LHCN-M2 (cell line): ENCODE data around the gene KCNJ16. TPM values are rescaled to one million over a fixed set of nuclear protein-coding genes. Genes with fewer than 3 reads are reported as not detected.
A peak's percentile ranks its signal among the peaks of the same experiment; 100 is the strongest.

Experiments used
- DNase-seq: peaks from one replicate; pipeline ENCODE4 v3.0.0-alpha.2; 2012; ENCODE audit warnings: low read depth
- total RNA-seq: library from RNA; depleted of rRNA; stranded (reverse); fragments of >200 nt; gene quantifications from 2 replicates; pipeline ENCODE4 v1.2.3, GENCODE V29; 2014; rRNA removed

The KCNJ16 gene
- total RNA-seq, 1 experiment from 2014 or later = not detected

GRCh38 chr17:70169709-70170597 is 94.9 kb downstream of the KCNJ16 start:
- DNase-seq = peak; percentile 78

DNA sequence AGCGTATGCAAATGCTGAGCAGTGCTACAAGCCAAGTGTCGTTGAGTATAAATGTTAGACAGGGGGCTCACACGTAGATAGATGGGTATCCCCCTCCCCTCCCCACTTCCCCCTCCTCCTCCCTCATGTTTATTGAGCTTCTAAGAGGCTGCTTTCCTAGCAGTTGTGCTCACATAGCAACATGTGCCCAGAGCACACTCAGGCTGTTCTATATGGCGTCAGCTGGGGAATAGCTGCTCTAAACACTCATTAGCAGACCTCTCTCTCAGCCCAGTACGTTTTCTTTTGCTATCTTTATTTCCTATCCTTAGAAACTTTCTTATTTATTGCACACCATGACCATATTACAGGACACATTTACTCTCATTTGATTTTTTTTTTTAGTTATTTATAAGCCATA is 96.1 kb downstream of the KCNJ16 start:
- no peak for DNase-seq

DNA sequence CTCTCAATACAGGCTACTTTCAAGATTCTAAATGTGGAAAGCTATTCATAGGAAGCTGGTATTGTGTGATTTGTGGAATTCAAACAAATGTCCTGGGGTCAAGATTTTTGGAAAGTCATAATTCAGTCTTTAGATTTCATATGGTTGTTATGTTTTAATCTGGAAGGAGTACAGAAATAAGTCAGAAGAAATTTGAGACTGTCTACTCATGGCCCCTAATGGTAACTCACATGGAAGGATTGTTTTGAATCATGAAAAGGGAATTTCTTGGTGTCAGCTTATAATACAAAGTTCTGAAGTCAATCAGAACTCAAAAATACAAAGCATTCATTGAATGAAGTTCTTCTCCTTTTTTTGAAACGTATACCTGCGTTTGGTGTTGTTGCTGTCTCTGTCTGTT is 97.4 kb downstream of the KCNJ16 start:
- DNase-seq = peak; percentile 26

DNA sequence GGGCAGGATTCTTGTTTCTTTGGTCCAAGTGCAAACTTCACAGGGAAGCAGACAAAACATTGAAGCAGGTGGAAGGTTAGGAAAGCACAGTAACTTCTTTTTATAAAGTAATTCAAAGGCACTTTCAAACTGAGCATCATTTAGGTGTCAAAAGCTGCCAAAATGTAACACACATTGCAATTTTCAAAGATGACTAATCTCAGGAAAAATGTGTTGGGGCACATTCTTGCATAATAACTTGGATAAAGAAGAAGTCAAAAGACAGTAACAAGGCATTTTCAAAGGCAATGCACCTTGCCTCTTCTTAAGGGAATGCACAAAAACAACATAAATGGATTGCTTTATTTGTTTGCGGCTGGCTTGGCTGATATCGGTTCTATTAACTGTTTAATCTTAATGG is 97.9 kb downstream of the KCNJ16 start:
- peak; percentile 44 for DNase-seq

GRCh38 chr17:70173681-70174080 is 98.7 kb downstream of the KCNJ16 start:
- DNase-seq = no peak

DNA sequence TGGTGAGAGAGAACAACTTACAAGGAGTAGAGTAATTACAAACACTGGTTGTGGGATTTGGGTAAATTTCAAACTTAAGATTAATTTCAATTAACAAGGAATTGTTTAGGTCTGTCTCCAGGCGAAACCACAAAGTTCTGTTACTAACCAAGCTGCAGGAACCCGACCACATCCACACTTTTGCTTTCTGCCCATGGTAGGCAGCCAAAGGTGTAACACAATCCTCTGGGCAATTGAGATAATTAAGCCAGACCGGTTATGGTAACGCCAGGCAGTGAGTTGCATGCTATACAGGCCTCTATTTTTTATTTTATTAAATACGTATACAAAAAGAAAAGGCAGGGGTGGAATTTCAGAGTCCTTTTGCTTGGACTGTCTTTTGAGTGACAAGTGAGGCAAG is 106.4 kb downstream of the KCNJ16 start:
- peak; percentile 8 for DNase-seq

DNA sequence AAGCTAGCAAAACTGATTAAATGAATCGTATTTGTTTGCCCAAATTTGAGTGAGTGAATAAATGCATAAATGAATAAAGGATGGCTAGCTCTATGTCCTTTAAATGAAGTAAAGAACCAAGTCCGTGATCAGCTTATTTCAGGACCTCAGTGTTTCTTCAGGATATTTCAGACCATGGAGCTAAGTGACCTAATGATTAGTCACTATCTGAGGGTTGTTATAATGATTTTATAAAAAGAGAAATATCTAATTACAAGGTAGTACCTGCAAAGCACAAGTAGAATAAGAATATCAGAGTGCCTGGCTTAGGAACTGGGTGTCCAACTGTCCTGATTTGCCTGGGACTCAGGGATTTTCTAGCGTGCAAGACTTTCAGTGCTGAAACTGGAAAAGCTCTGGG is 106.8 kb downstream of the KCNJ16 start:
- peak; percentile 35 for DNase-seq

DNA sequence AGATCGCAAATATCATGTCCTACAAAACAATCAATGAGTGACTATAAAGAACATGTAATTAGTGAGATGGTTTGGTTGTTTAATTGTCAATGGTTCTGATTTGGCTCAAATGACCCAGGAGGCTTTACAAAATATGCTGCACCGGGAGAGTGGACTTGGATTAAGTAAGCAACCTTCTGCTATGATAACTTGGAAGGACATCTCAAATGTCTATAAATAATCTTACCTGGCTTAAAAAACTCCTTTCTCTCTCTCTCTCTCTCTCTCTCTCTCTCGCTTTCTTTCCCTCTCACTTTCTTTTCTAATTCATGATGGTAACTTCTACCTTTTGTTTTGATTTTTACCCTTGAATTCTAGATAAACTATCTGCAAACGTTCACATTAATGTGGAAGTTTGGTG is 108.5 kb downstream of the KCNJ16 start:
- DNase-seq = no peak

- no peak for DNase-seq
Observed at GRCh38 chr17:70184207-70184606, 109.2 kb downstream of the KCNJ16 start.

DNA sequence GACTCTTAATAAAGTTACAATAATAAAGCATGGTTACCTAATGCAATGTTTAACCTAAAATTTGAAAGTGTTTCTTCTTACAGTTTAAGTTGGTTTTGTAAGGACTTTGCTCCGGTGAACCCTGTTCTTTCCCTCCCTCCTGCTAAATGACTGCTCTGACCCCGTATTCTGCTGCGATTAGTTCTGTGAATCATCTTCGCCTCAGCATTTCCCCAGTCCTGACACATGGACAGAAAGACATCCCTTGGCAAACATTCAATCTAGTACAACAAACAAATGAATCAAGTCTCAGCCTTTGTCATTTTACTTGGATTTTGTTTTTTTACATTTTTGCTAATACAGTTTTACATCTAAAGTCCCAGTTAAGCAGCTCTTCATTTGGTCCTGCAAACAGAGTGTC is 109.7 kb downstream of the KCNJ16 start:
- peak; percentile 89 for DNase-seq

Other genes starting within 250 kb of the KCNJ16 start
- gene KCNJ2, start 94.3 kb downstream of the KCNJ16 start, total RNA-seq = 2.6 and 3.6 TPM in 2 replicates